ENCODE results near the gene NTM.
"Not testable (repeated sequence)": the region's sequence is repeated elsewhere in the genome, so short reads cannot be mapped to it uniquely, and the experiment has no call there.

GRCh38 chr11:131342442-131342841 is 28.0 kb upstream of the NTM start:
- not testable (repeated sequence) for TF ChIP-seq CTCF (IDR thresholded peaks at IDR 0.05 in 2 of 3, conservative IDR thresholded peaks at IDR 0.05 in 1 of 3; ENCODE audit: borderline replicate concordance in 1 of 3, insufficient read depth in 1 of 3, low read depth in 2 of 3, low read length in 2 of 3); EZH2 (IDR thresholded peaks at IDR 0.05); POLR2A (IDR thresholded peaks at IDR 0.05; ENCODE audit: borderline replicate concordance, extremely low read depth, insufficient read depth, insufficient read length); POLR2AphosphoS5 (IDR thresholded peaks at IDR 0.05; ENCODE audit: low read depth, low read length); SRF (IDR thresholded peaks at IDR 0.05; ENCODE audit: low read depth); FOSL1 (IDR thresholded peaks at IDR 0.05; ENCODE audit: low read depth); ZBTB33 (IDR thresholded peaks at IDR 0.05; ENCODE audit: extremely low read depth, insufficient replicate concordance, low read length); MAX (IDR thresholded peaks at IDR 0.05); ZNF274 (IDR thresholded peaks at IDR 0.05; ENCODE audit: low read depth, low read length); SP1 (IDR thresholded peaks at IDR 0.05; ENCODE audit: low read depth); ELF1 (IDR thresholded peaks at IDR 0.05; ENCODE audit: borderline replicate concordance, low read depth); REST (IDR thresholded peaks at IDR 0.05; ENCODE audit: low read depth); CBX3 (IDR thresholded peaks at IDR 0.05; ENCODE audit: low read depth); CEBPB (IDR thresholded peaks at IDR 0.05; ENCODE audit: low read depth)

All from HCT116 (cell line).